NCI-H128 (cell line): ENCODE measurements around the gene RNF39.
A peak's percentile ranks its signal among the peaks of the same experiment; 100 is the strongest.
"Not testable (repeated sequence)": the region's sequence is repeated elsewhere in the genome, so short reads cannot be mapped to it uniquely, and the experiment has no call there.

Experiments
- DNase-seq: peaks from one replicate; lab custom pipeline; 2025; ENCODE audit not compliant: unreplicated experiment; lab: John Stamatoyannopoulos, UW

The RNF39 gene

GRCh38 chr6:30062471-30063178 is 12.9 kb downstream of the RNF39 start:
- no peak for DNase-seq

DNA sequence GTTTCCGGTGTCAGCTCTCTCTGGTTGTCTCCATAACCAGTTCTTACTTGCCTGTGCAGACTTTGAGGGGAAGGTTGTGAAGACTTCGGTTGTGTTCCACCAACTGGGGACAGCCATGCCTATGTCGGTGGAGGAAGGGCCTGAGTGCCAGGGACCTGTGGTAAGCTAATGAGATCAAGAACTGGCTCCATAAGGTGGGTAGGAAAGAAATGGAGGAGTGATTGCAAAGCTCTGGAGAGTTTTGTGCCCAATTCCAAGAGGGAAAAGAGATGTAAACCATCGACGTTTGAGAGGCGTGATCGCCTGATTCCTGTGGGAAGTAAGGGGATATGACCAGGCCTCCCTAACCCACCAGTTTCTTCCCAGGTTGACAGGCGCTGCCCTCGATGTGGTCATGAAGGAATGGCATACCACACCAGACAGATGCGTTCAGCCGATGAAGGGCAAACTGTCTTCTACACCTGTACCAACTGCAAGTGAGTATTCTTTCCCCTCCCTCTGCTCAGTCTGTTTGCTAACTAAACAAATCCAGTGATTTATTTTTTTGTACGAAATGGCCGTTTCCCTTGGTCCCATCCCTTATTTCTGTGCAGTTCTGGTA is 13.6 kb downstream of the RNF39 start:
- DNase-seq = no peak

DNA sequence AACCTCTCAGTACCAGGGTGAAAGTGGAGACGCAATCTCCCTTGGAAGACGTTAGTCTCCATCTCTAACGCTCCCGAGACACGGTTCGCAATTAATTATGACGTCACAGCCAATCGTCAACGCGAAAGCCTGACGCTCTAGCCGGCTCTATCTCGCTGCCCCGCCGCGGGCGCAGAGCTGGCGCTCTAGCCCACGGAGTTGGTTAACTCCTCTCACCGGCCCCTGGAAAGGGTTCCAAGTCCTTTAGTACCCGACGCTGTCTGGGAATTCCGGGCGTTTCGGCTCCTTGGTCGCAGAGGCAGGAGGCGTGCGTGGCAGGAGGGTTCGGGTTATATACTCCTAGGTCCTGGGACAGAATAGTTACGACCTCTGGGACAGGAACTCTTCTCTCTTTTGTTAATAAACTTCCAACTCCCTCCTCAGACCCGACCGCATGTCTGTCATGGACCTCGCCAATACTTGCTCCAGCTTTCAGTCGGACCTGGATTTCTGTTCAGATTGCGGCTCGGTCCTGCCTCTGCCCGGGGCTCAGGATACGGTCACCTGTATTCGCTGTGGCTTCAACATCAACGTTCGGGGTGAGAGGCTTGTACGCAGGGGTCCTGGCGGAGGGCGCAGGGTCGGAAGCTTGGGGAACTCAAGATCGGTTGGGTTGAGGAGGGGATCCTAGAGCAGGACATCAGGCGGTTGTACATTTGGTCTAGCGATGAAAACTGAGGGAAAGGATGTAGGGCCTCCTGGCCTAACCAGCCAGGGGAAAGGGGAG is 14.3 kb downstream of the RNF39 start, which contains the start of gene POLR1H:
Gene POLR1H, plus strand, starts transcription at position 174 of the 766 bp plus-strand sequence. Its CDS starts 260 bp downstream, at position 434.
- peak; percentile 93 for DNase-seq

DNA sequence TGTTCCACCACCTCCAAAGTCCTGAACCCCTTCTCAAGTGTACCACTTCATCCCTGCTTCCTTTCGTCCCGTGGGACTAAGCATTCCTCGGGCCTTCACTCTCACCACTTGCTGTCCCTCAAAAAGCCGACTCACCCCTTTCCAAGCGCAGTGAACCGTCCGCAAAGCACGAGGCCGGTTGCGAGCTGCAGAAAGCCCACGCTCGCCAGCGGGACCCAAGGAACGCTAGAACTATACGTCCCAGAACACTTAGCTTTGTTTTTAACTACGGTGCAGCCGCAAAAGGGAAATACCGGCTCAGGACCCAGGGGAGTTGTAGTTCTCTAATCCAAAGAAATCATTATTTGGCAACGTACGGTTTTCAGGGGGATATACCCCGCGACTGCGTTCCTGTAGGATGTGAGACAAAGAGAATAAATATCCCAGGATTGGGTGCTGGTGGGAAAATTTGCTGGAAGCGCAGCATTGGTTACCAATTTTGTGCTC is 14.9 kb downstream of the RNF39 start:
- no peak for DNase-seq

GRCh38 chr6:30055513-30055912 is 20.1 kb downstream of the RNF39 start:
- no peak for DNase-seq

GRCh38 chr6:30053682-30054081 is 21.9 kb downstream of the RNF39 start:
- no peak for DNase-seq

GRCh38 chr6:30047220-30047619 is 28.3 kb downstream of the RNF39 start:
- no peak for DNase-seq

GRCh38 chr6:30044630-30045029 is 30.9 kb downstream of the RNF39 start:
- no peak for DNase-seq

DNA sequence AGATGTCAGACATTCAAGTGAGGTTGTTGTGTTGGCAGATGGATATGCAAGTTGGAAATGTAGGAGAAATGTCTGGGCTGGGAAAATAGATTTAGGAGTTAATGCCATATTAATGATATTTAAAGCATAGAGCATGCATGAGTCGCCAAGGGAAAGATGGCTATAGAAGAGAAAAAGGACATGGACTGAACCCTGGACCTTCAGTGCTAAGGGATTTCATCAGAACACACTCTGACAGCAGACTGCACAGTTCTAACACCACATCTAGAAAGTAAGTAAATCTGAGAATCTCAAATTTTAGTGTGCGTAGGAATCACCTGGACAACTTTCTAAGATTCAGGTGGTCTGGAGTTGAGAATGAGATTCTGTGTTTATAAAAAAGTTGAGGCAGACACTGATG is 31.8 kb downstream of the RNF39 start:
- no peak for DNase-seq

DNA sequence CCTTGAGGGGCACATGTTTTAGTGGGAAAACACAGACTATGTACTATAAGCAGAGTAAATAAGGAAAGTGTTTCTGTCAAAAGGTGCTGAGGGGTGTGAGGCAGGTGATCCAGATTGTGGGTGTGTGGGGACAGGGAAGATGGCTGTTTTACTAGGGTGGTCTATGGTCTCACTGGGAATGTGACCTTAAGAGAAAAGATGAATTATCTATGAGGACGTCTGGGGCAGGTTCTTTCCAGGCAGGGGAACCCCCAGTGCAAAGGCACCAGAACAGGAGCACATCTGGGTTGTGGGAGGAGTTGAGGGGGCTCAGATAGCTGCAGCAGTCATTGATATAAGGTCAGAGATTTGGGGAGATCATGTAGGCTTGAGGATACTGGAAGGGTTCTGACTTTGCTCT is 32.7 kb downstream of the RNF39 start:
- no peak for DNase-seq

- no peak for DNase-seq
These were observed 33.1 kb downstream of the RNF39 start for GRCh38 chr6:30042476-30042875.

- no peak for DNase-seq
These were observed 33.7 kb downstream of the RNF39 start for GRCh38 chr6:30041821-30042220.

GRCh38 chr6:30041221-30041620 is 34.3 kb downstream of the RNF39 start:
- DNase-seq = no peak

DNA sequence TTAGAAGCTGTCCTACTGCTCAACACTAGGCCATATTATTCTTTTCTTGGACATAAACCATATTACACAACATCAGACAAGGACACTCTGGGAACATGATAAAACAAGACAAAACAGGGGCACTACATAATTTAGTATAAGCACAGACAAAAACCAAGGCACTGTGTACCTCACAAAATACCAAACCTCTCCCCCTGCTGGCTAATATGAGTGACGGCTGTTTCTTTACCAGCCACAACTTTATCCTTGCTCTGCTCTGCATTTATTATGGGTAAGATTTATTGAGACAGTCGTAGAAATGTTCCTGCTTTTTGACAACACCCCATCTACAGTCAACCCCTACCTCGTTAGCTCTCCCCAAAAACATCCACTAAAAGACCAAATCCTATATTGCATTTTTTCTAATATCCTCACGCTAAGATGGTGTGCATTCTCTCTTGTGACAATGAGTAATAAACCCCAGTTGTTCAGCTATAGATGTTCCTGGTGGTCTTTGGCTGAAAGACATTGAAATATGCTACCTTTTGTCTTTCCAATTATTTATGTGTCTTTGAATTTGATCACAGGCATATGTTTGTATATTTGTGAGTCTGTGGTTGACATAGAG is 38.3 kb downstream of the RNF39 start:
- DNase-seq = no peak

GRCh38 chr6:30035784-30036183 is 39.8 kb downstream of the RNF39 start:
- DNase-seq = no peak

GRCh38 chr6:30033440-30033839 is 42.1 kb downstream of the RNF39 start:
- not testable (repeated sequence) for DNase-seq

DNA sequence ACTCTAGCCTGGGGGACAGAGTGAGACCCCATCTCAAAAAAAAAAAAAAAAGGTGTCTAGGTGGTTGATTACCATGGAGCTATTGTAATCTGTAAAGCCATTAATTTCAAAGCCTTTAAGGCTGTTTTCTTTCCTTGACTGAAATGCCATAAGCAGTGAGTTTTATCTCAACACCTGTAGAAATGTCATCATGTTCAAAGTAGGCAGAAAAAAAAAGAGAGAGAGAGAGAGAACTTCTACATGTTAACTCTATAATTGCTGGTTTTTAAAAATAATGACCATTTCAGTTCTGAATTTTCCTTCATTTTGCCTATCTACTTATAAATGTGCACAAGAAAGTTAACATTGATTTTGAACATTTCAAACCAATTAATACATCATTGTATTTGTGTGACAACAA is 44.2 kb downstream of the RNF39 start:
- no peak for DNase-seq

DNA sequence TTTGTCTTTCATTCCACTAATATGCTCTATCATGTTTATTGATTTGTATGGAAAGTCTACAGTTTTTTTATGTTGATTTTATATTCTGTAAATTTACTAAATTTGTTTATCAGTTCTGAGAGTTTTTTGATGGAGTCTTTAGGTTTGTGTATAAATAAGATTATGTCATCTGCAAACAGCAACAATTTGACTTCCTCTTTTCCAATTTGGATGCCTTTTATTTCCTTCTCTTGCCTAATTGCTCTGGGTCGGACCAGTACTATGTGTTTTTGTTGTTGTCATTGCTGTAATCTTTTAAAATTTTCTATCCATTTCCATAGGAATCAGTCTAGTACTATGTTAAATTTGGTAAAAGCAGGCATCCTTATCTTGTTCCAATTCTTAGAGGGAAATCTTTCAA is 46.0 kb downstream of the RNF39 start:
- no peak for DNase-seq

- DNase-seq = no peak
These were observed 50.4 kb downstream of the RNF39 start for GRCh38 chr6:30025186-30025585.

GRCh38 chr6:30022712-30023111 is 52.9 kb downstream of the RNF39 start:
- DNase-seq = not testable (repeated sequence)

DNA sequence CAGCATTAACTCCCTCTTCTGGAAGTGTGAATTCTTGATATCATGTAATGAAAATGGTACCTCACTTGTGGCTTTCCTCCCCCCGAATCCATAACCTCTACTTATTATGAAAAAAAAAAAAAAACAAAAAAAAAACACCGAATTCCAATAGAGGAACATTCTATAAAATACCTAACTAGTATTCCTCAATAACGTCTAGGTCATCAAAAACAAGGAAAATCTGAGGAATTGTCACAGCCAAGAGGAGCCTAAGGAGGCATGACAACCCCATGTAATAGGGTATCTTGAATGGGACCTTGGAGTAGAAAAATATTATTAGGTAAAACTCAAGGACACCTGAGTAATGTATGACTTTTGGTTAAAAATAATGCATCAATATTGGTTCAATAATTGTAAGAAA is 53.4 kb downstream of the RNF39 start:
- DNase-seq = no peak
